CD4-positive, CD25-positive, alpha-beta regulatory T cell (primary cell): ENCODE results near the gene MAPKAP1. TPM values are rescaled to one million over a fixed set of nuclear protein-coding genes. Genes with fewer than 3 reads are reported as not detected.

ENCODE experiments used
- ATAC-seq, 2 donors: fragments of 150-1000 bp; cut with Tn5 transposase; one replicate each; pipeline ENCODE4 v1.10.0; 2021; ENCODE audit warnings: low read depth in 2 of 2, moderate number of reproducible peaks in 2 of 2, moderate library complexity in 1 of 2
- DNase-seq, 3 donors: peaks; one replicate each; pipeline versions ENCODE4 v3.0.0 to v3.0.0-alpha.2; 2012 to 2022; ENCODE audit warnings: mixed read lengths in 1 of 3
- H3K27ac ChIP-seq: one replicate; pipeline ENCODE4 v1.7.0; 2013; ENCODE audit warnings: mild to moderate bottlenecking, low read length; ENCODE audit not compliant: insufficient read depth, poor library complexity, severe bottlenecking
- H3K27me3 ChIP-seq: one replicate; pipeline ENCODE4 v1.7.0; 2013; ENCODE audit warnings: low read length; ENCODE audit not compliant: control insufficient read depth, insufficient read depth
- H3K36me3 ChIP-seq: one replicate; pipeline ENCODE4 v1.7.0; 2013; ENCODE audit warnings: mild to moderate bottlenecking, low read length, moderate library complexity; ENCODE audit not compliant: control insufficient read depth, insufficient read depth
- H3K4me1 ChIP-seq: 2 replicates; pipeline ENCODE4 v1.7.0; 2013; ENCODE audit warnings: mild to moderate bottlenecking, low read length; ENCODE audit not compliant: insufficient read depth, control insufficient read depth, poor library complexity, severe bottlenecking
- H3K4me3 ChIP-seq: one replicate; pipeline ENCODE4 v1.7.0; 2013; ENCODE audit warnings: low read depth, mild to moderate bottlenecking, low read length, moderate library complexity
- H3K9me3 ChIP-seq, 2 experiments: 1 replicate in 1 of 2; 2 replicates in 1 of 2; pipeline ENCODE4 v1.7.0; 2013; ENCODE audit warnings: low read length in 2 of 2, mild to moderate bottlenecking in 1 of 2, moderate library complexity in 1 of 2; ENCODE audit not compliant: control insufficient read depth in 2 of 2
- H3K27ac Mint-ChIP-seq, 3 donors: one replicate each; pipeline ENCODE4 v1.8.0; 2020 to 2022; ENCODE audit warnings: mild to moderate bottlenecking in 3 of 3, mixed read lengths in 3 of 3, moderate library complexity in 2 of 3
- H3K27me3 Mint-ChIP-seq: one replicate; pipeline ENCODE4 v1.8.0; 2022; ENCODE audit warnings: mild to moderate bottlenecking, mixed read lengths
- H3K36me3 Mint-ChIP-seq: one replicate; pipeline ENCODE4 v1.8.0; 2020; ENCODE audit warnings: mixed read lengths
- H3K4me1 Mint-ChIP-seq, 4 donors: one replicate each; pipeline ENCODE4 v1.8.0; 2020 to 2022; ENCODE audit warnings: mixed read lengths in 4 of 4, mild to moderate bottlenecking in 1 of 4
- H3K4me3 Mint-ChIP-seq, 4 donors: one replicate each; pipeline ENCODE4 v1.8.0; 2020 to 2022; ENCODE audit warnings: mild to moderate bottlenecking in 4 of 4, mixed read lengths in 4 of 4, moderate library complexity in 3 of 4
- H3K9me3 Mint-ChIP-seq, 7 donors: one replicate each; pipeline ENCODE4 v1.8.0; 2020 to 2022; ENCODE audit warnings: mixed read lengths in 7 of 7, mild to moderate bottlenecking in 3 of 7, moderate library complexity in 2 of 7
- polyA plus RNA-seq, 4 donors: library from polyadenylated mRNA; unstranded; fragments of 300-500 nt; fragmentation: Illumina TruSeq; gene quantifications; one replicate each; pipeline ENCODE4 v1.2.3, GENCODE V29; 2021
- total RNA-seq: library from RNA; stranded (reverse); gene quantifications from one replicate; pipeline ENCODE4 v1.2.3, GENCODE V29; 2022

MAPKAP1 gene
- total and polyA plus RNA-seq, 5 donors from 2014 or later, result 40.8 to 53.2 (median 47.3) TPM

DNA sequence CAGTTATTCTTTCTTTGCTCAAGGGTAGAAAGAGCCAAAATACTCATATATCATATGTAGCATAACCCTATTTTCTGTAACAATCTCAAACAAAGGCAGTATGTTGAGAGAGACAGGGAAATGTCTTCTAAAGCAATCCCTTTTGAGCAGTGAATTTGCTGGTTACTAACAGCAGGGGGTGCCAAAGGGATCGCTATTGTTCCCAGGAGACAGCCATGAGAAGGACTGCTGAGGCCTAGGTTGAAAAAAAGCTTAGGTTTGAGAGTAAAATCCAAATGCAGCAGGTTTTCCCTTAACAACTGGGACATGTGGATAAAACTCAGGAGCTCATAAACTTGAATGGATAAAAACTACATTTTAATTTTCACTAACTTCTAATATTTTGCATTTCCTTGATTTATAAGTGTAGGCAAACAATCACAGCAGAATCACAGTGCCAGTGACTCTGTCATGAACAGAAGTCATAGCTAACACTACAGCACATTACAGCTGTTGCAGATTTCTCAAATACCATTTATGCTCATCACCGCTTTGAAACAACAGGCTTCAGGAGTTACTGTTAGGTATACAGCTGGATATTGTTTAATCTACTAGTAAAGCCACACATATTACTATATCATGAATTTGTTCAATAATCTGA is 148.4 kb downstream of the MAPKAP1 start:
- peak; percentile 8 to 75 (median 51) for DNase-seq
- Histone ChIP-seq H3K4me1 (peaks cover 3% of the 10 kb centered on the region), H3K27me3 (no peaks in the 10 kb centered on the region), H3K36me3 (peaks cover 28% of the 10 kb centered on the region), H3K27ac (no peak overlapping the region), H3K9me3 (no peaks in the 10 kb centered on the region), H3K4me3 (no peak overlapping the region)
- no peaks in the 10 kb centered on the region for H3K27me3 Mint-ChIP-seq
- H3K4me1 Mint-ChIP-seq, result peaks cover 14 to 25% (median 16%) of the 10 kb centered on the region in 4 donors
- peak in 1 of 2 donors; percentile 31 for ATAC-seq
- H3K36me3 Mint-ChIP-seq, result peaks cover 12% of the 10 kb centered on the region
- H3K27ac Mint-ChIP-seq, result no peak overlapping the region
- no peak overlapping the region for H3K4me3 Mint-ChIP-seq
- H3K9me3 Mint-ChIP-seq, result peaks cover 0 to 1% (median 0%) of the 10 kb centered on the region in 7 donors

DNA sequence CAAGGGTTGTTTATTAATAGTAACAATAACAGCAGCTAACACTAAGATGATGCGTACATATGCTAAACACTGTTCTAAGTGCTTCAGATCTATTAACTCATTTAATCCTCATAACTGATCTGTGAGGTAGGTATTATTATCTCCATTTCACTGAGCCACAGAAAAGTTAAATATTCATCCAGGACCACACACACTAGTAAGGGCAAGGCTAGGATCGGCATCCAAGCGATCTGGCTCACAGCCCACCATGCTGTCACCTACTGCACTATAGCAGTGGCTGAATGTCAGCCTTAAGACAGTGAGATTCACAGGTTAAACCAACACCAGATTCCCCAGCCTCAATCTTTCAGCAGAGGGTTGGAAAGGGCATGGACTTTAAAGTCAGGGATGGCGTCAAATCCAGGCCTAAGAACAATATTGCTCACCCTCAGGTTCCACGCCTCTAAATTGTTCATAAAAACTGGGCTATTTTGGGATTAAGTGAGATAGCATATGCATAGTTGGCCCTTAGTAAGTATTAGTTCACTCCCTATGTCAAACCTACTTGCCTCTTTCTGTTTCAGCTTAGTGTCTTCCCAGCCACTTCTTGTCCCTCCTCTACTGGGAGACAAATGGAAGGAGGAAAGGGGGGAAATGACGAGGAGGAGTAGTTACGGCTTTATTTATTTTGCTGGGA is 150.8 kb downstream of the MAPKAP1 start:
- Histone ChIP-seq H3K9me3 (no peaks in the 10 kb centered on the region), H3K36me3 (peaks cover 28% of the 10 kb centered on the region), H3K27me3 (no peaks in the 10 kb centered on the region), H3K4me3 (no peak overlapping the region), H3K27ac (no peak overlapping the region), H3K4me1 (no peaks in the 10 kb centered on the region)
- ATAC-seq (no peak), DNase-seq (no peak)
- no peaks in the 10 kb centered on the region for H3K27me3 Mint-ChIP-seq
- no peak overlapping the region for H3K27ac Mint-ChIP-seq
- H3K4me3 Mint-ChIP-seq, result no peak overlapping the region
- peaks cover 12% of the 10 kb centered on the region for H3K36me3 Mint-ChIP-seq
- peaks cover under 1 to 13% (median 4%) of the 10 kb centered on the region in 4 donors for H3K4me1 Mint-ChIP-seq
- peaks cover 0 to 1% (median 0%) of the 10 kb centered on the region in 7 donors for H3K9me3 Mint-ChIP-seq

DNA sequence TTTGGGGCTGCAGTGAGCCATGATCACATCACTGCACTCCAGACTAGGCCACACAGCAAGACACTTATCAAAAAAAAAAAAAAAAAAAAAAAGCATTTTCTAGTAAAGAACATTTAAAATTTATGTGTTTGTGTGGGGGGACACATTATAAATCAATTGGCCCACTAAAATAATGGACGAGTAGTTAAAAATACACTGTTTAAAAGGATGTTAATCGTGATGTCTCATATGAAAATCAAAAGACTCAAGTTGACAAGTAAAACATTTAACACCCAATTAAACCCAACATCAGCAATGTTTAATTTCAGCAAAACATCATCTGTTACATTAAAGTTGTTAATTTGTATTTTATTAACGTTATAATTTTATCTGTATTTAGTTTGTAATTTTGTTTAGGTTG is 152.3 kb downstream of the MAPKAP1 start:
- Mint-ChIP-seq H3K4me1 (peaks cover 0 to 19% (median 4%) of the 10 kb centered on the region in 4 donors), H3K4me3 (peak overlapping the region in 1 of 4 donors; percentile 83), H3K27ac (no peak overlapping the region), H3K36me3 (peaks cover 12% of the 10 kb centered on the region), H3K9me3 (peaks cover 0 to 1% (median 0%) of the 10 kb centered on the region in 7 donors), H3K27me3 (no peaks in the 10 kb centered on the region)
- Histone ChIP-seq H3K36me3 (peaks cover 28% of the 10 kb centered on the region), H3K27ac (no peak overlapping the region), H3K27me3 (no peaks in the 10 kb centered on the region), H3K9me3 (no peaks in the 10 kb centered on the region), H3K4me1 (no peaks in the 10 kb centered on the region), H3K4me3 (no peak overlapping the region)
- no peak for ATAC-seq
- DNase-seq, result no peak

DNA sequence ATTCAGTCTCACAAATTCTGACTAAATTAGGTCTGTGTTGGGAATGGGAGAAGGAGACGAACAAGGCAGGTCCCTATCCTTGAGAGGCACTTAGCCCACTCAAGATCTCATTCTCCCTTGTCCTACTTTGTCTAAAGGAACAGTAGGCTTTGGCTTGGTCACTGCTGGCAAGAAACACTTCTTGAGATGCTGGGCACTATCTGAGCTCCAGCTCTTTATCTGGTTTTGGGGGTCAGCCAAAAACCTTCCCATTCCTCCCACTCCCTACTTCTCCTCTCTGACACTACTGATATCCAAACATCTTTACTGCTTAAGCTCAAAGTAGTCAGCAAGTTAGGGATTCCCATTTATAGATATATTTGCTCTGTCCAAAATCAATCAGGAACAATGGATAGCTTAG is 155.2 kb downstream of the MAPKAP1 start:
- ATAC-seq (no peak), DNase-seq (no peak)
- Histone ChIP-seq H3K36me3 (peaks cover 10% of the 10 kb centered on the region), H3K27ac (no peak overlapping the region), H3K4me1 (no peaks in the 10 kb centered on the region), H3K4me3 (no peak overlapping the region), H3K9me3 (no peaks in the 10 kb centered on the region), H3K27me3 (no peaks in the 10 kb centered on the region)
- H3K36me3 Mint-ChIP-seq, result peaks cover 4% of the 10 kb centered on the region
- peaks cover 0 to 10% (median 5%) of the 10 kb centered on the region in 4 donors for H3K4me1 Mint-ChIP-seq
- no peak overlapping the region for H3K4me3 Mint-ChIP-seq
- H3K27me3 Mint-ChIP-seq, result no peaks in the 10 kb centered on the region
- H3K27ac Mint-ChIP-seq, result no peak overlapping the region
- no peaks in the 10 kb centered on the region for H3K9me3 Mint-ChIP-seq

DNA sequence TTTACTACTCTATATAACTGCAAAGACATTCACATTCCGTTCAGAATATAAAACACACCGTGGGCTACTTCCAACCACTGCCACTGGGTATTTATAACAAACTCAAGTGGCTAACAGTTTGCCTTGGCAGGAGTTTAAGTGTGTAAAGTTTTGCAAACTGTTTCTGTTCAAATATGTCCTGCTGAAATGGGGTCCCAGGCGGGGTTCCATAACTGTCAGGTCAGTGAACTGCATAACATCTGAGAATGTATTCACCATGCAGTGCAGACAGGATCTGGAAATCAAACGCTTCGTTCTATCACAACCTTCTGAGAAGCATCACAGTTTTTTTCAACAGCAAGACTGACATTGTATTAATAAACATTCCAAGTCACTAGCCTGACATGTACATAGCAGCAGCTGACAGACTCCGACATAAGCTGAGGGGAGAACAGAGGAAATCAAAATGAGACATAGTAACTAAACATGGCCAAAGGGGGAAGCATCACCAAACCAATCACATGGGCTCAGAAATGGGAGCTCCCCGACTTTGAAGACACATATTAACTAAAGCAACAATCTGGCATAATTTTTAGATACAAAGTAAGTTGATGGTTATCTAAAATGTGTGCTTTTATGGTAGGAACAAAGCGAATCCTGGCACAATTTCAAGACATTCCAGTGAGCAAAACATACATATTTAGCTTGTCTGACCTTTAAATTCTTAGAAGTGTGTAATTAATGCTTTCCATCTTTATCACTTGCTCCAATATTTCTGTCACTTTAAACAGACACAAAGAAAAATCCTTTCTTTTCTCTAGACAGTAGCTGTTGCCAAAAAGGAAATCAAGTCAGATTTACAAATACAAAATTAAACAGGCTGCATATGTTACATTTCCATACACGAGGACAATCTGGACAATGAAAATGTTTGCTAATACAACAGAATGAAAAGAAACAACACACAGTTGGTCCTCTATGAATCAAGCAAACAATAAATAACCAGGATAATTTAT is 156.8 kb downstream of the MAPKAP1 start:
- no peak for DNase-seq
- Mint-ChIP-seq H3K4me3 (no peak overlapping the region), H3K9me3 (no peaks in the 10 kb centered on the region), H3K36me3 (no peaks in the 10 kb centered on the region), H3K4me1 (peaks cover 0 to 10% (median 3%) of the 10 kb centered on the region in 4 donors), H3K27ac (no peak overlapping the region), H3K27me3 (no peaks in the 10 kb centered on the region)
- no peak overlapping the region for H3K4me3 ChIP-seq
- H3K4me1 ChIP-seq, result no peaks in the 10 kb centered on the region
- H3K9me3 ChIP-seq, result no peaks in the 10 kb centered on the region
- no peaks in the 10 kb centered on the region for H3K36me3 ChIP-seq
- ATAC-seq, result no peak
- H3K27ac ChIP-seq, result no peak overlapping the region
- H3K27me3 ChIP-seq, result no peaks in the 10 kb centered on the region

DNA sequence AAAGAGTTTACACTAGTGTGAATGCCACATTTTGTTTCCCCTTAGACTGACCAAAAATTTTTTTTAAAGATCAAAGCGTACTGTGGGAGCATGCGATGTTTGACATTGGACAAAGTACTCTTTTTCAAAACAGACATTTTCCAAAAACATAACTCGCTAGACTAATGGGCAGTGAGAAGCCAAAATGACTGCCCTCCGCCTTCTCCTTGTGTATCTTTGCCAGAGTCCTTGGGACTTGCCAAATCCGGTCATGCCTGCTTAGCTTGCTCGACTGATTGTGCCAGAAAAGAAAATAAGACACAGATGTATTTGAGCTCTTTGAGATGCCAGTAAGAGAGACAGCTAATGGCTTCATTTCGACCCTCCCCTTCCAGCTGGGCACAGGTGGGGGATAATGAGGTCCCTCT is 157.5 kb downstream of the MAPKAP1 start:
- H3K4me3 Mint-ChIP-seq, result no peak overlapping the region
- H3K27ac Mint-ChIP-seq, result no peak overlapping the region
- H3K36me3 Mint-ChIP-seq, result no peaks in the 10 kb centered on the region

DNA sequence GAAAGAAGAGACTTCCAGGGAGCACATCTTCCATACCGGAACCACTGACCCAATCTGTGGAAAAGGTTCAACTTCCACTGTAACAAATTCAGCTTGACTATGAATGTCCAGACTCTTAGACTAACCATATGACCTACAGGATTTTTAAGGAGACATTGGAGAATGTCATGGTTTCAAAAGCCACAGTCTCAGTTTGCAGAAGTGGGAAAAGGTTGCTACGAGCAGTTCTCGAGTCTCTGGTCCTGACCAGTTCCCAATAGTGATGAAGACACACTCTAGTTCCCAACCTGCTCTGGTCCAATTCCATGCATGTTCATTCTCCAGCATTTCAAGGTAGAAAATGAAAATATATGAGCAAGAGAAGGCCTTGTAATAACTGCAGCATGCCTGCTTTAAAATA is 158.0 kb downstream of the MAPKAP1 start:
- Mint-ChIP-seq H3K4me3 (no peak overlapping the region), H3K27me3 (no peaks in the 10 kb centered on the region), H3K4me1 (peaks cover 0 to 7% (median 2%) of the 10 kb centered on the region in 4 donors), H3K27ac (no peak overlapping the region), H3K9me3 (no peaks in the 10 kb centered on the region), H3K36me3 (no peaks in the 10 kb centered on the region)
- H3K4me1 ChIP-seq, result no peaks in the 10 kb centered on the region
- no peak overlapping the region for H3K4me3 ChIP-seq
- no peak for DNase-seq
- no peaks in the 10 kb centered on the region for H3K36me3 ChIP-seq
- no peaks in the 10 kb centered on the region for H3K9me3 ChIP-seq
- no peak overlapping the region for H3K27ac ChIP-seq
- ATAC-seq, result no peak
- no peaks in the 10 kb centered on the region for H3K27me3 ChIP-seq

More for the DNA sequence above, 157.5 kb downstream of the MAPKAP1 start:
- Mint-ChIP-seq H3K4me1 (peaks cover 0 to 10% (median 3%) of the 10 kb centered on the region in 4 donors), H3K9me3 (no peaks in the 10 kb centered on the region), H3K27me3 (no peaks in the 10 kb centered on the region)
- Histone ChIP-seq H3K4me1 (no peaks in the 10 kb centered on the region), H3K27me3 (no peaks in the 10 kb centered on the region), H3K27ac (no peak overlapping the region), H3K36me3 (no peaks in the 10 kb centered on the region), H3K4me3 (no peak overlapping the region), H3K9me3 (no peaks in the 10 kb centered on the region)
- DNase-seq (no peak), ATAC-seq (no peak)
